IMR-90 (cell line): ENCODE results near the gene ZNF318.

ENCODE experiments used
- CEBPB ChIP-seq: IDR thresholded peaks from 2 replicates; pipeline ENCODE4 v1.6.1; 2012; ENCODE audit warnings: low read depth, low read length, improper control_type of control experiment
- POLR2A ChIP-seq: IDR thresholded peaks from 2 replicates; pipeline ENCODE4 v1.6.1; 2012; ENCODE audit warnings: mild to moderate bottlenecking, low read depth, low read length
- RAD21 ChIP-seq: IDR thresholded peaks from 2 replicates; pipeline ENCODE4 v1.6.1; 2012; ENCODE audit warnings: low read length, improper control_type of control experiment
- RCOR1 ChIP-seq: IDR thresholded peaks from 2 replicates; pipeline ENCODE4 v1.6.1; 2012; ENCODE audit warnings: mild to moderate bottlenecking, low read length, improper control_type of control experiment; ENCODE audit not compliant: insufficient replicate concordance
- SMC3 ChIP-seq: fragments of 150-350 bp; IDR thresholded peaks from 2 replicates; pipeline ENCODE4 v1.6.1; 2016; ENCODE audit warnings: low read depth, mild to moderate bottlenecking, antibody characterized with exemption, low read length, moderate library complexity
- TF ChIP-seq, protein P1 (sequence below): conservative IDR thresholded peaks from 2 replicates; pipeline ENCODE4 v1.5.1; 2012; ENCODE audit warnings: mild to moderate bottlenecking, low read depth, low read length, improper control_type of control experiment
- TF ChIP-seq, protein P2 (sequence below): fragments of 150-350 bp; IDR thresholded peaks from 2 replicates; pipeline ENCODE4 v1.6.1; 2017; ENCODE audit warnings: mild to moderate bottlenecking, antibody characterized with exemption, low read length, low read depth

DNA sequence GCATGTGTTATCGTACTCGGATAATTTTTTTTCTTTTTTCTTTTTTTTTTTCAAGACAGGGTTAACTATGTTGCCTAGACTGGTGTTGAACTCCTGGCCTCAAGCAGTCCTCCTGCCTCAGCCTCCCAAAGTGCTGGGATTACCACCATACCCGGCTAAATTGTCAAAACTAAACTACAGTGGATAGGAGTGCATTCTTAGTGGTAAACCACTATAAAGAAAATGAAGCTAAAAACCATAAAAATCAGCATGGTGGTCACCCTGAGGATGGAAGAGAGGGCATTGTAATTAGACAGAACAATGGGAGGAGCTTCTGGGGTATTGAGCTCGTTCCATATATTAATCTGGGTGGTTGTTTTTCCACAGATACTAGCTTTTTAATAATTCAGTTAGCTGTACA is 6.2 kb upstream of the ZNF318 start:
- TF ChIP-seq POLR2A (no peak), RCOR1 (no peak), RAD21 (no peak), CEBPB (no peak), SMC3 (no peak)
- TF ChIP-seq, protein P1, sequence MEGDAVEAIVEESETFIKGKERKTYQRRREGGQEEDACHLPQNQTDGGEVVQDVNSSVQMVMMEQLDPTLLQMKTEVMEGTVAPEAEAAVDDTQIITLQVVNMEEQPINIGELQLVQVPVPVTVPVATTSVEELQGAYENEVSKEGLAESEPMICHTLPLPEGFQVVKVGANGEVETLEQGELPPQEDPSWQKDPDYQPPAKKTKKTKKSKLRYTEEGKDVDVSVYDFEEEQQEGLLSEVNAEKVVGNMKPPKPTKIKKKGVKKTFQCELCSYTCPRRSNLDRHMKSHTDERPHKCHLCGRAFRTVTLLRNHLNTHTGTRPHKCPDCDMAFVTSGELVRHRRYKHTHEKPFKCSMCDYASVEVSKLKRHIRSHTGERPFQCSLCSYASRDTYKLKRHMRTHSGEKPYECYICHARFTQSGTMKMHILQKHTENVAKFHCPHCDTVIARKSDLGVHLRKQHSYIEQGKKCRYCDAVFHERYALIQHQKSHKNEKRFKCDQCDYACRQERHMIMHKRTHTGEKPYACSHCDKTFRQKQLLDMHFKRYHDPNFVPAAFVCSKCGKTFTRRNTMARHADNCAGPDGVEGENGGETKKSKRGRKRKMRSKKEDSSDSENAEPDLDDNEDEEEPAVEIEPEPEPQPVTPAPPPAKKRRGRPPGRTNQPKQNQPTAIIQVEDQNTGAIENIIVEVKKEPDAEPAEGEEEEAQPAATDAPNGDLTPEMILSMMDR, result no peak
- TF ChIP-seq, protein P2, sequence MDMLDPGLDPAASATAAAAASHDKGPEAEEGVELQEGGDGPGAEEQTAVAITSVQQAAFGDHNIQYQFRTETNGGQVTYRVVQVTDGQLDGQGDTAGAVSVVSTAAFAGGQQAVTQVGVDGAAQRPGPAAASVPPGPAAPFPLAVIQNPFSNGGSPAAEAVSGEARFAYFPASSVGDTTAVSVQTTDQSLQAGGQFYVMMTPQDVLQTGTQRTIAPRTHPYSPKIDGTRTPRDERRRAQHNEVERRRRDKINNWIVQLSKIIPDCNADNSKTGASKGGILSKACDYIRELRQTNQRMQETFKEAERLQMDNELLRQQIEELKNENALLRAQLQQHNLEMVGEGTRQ, result no peak
